B cell (primary cell): ENCODE results near the gene GORASP2. TPM values are rescaled to one million over a fixed set of nuclear protein-coding genes. Genes with fewer than 3 reads are reported as not detected.

Experiments
- ATAC-seq: fragments of 200-7000 bp; cut with Tn5 transposase; one replicate; pipeline ENCODE4 v1.10.0; 2021; ENCODE audit warnings: low read depth, mild to moderate bottlenecking, moderate number of reproducible peaks, moderate library complexity
- CTCF ChIA-PET: fragments of 350-600 bp; sonication (Branson Sonifier 250); formaldehyde crosslinking; loops from one replicate; lab custom pipeline; 2021; ENCODE audit warnings: antibody characterized with exemption, inconsistent platforms; lab: Charles Lee
- POLR2A ChIA-PET: fragments of 350-600 bp; sonication (Branson Sonifier 250); formaldehyde crosslinking; loops from one replicate; lab custom pipeline; 2021; ENCODE audit warnings: antibody characterized with exemption; lab: Charles Lee
- DNase-seq: peaks from one replicate; pipeline ENCODE4 v3.0.0; 2013
- H2AFZ ChIP-seq: 2 replicates; pipeline ENCODE4 v1.6.1; 2012; ENCODE audit warnings: mild to moderate bottlenecking, low read depth, low read length; ENCODE audit not compliant: insufficient read depth, poor library complexity, severe bottlenecking
- H3K27ac ChIP-seq, 2 donors: 1 replicate in 1 of 2; 2 replicates in 1 of 2; pipeline ENCODE4 v1.5.1; 2012 to 2013; ENCODE audit warnings: low read length in 2 of 2, mild to moderate bottlenecking in 2 of 2, moderate library complexity in 1 of 2
- H3K27me3 ChIP-seq, 4 experiments: fragments of 200-600 bp in 1 of 4; sonication (generic) in 1 of 4; replicated peaks in 1 of 4; 1 replicate in 2 of 4; 2 replicates in 2 of 4; pipeline versions ENCODE4 v1.6.1 to v1.7.0; 2013 to 2016; ENCODE audit warnings: low read length in 3 of 4, mild to moderate bottlenecking in 2 of 4, mixed read lengths in 1 of 4, moderate library complexity in 1 of 4; ENCODE audit not compliant: insufficient read depth in 4 of 4, control insufficient read depth in 3 of 4; ENCODE audit errors: control extremely low read depth in 1 of 4
- H3K36me3 ChIP-seq, 2 experiments: replicated peaks in 1 of 2; 1 replicate in 1 of 2; 2 replicates in 1 of 2; pipeline versions ENCODE4 v1.6.1 to v1.7.1; 2013; ENCODE audit warnings: low read length in 1 of 2; ENCODE audit not compliant: insufficient read depth in 2 of 2, control insufficient read depth in 1 of 2; ENCODE audit errors: control extremely low read depth in 1 of 2, extremely low read depth in 1 of 2
- H3K4me1 ChIP-seq, 2 donors: fragments of 200-600 bp in 1 of 2; sonication (generic) in 1 of 2; 1 replicate in 1 of 2; 2 replicates in 1 of 2; pipeline versions ENCODE4 v1.5.1 to v1.6.1; 2013 to 2017; ENCODE audit warnings: low read length in 2 of 2; ENCODE audit not compliant: control insufficient read depth in 2 of 2, insufficient read depth in 2 of 2
- H3K4me2 ChIP-seq: replicated peaks from 2 replicates; pipeline ENCODE3; 2012; ENCODE audit warnings: mild to moderate bottlenecking, low read depth, low read length; ENCODE audit not compliant: poor library complexity, severe bottlenecking
- H3K4me3 ChIP-seq, 5 experiments: fragments of 200-600 bp in 1 of 5; sonication (generic) in 1 of 5; 1 replicate in 3 of 5; 2 replicates in 2 of 5; pipeline versions ENCODE4 v1.5.1 to v1.7.0; 2011 to 2016; ENCODE audit warnings: low read length in 4 of 5, mild to moderate bottlenecking in 4 of 5, low read depth in 2 of 5, control low read depth in 1 of 5, moderate library complexity in 1 of 5; ENCODE audit not compliant: insufficient read depth in 1 of 5; ENCODE audit errors: control extremely low read depth in 1 of 5, extremely low read depth in 1 of 5
- H3K79me2 ChIP-seq: fragments of 200-600 bp; sonication (generic); one replicate; pipeline ENCODE4 v1.6.0; 2016; ENCODE audit warnings: low read length; ENCODE audit not compliant: control insufficient read depth, insufficient read depth
- H3K9ac ChIP-seq: fragments of 200-600 bp; sonication (generic); 2 replicates; pipeline ENCODE4 v1.6.1; 2017; ENCODE audit warnings: mild to moderate bottlenecking, low read length, moderate library complexity
- H3K9me3 ChIP-seq, 3 donors: one replicate each; pipeline versions ENCODE4 v1.6.1 to v1.7.1; 2013; ENCODE audit warnings: low read length in 2 of 3; ENCODE audit not compliant: control insufficient read depth in 2 of 3, insufficient read depth in 1 of 3; ENCODE audit errors: control extremely low read depth in 1 of 3
- H4K20me1 ChIP-seq: 2 replicates; pipeline ENCODE4 v1.6.0; 2012; ENCODE audit warnings: mild to moderate bottlenecking, low read length; ENCODE audit not compliant: insufficient read depth, control insufficient read depth, poor library complexity, severe bottlenecking
- H3K27ac Mint-ChIP-seq: one replicate; pipeline ENCODE4 v1.8.0; 2021; ENCODE audit warnings: mixed read lengths
- H3K27me3 Mint-ChIP-seq: one replicate; pipeline ENCODE4 v1.8.0; 2021; ENCODE audit warnings: mixed read lengths
- H3K4me1 Mint-ChIP-seq: one replicate; pipeline ENCODE4 v1.8.0; 2021; ENCODE audit warnings: mixed read lengths
- H3K4me3 Mint-ChIP-seq: one replicate; pipeline ENCODE4 v1.8.0; 2021; ENCODE audit warnings: mixed read lengths
- H3K9me3 Mint-ChIP-seq: one replicate; pipeline ENCODE4 v1.8.0; 2022; ENCODE audit warnings: mixed read lengths; ENCODE audit not compliant: insufficient read depth
- CTCF ChIP-seq: fragments of 200-600 bp; IDR thresholded peaks from one replicate; pipeline ENCODE4 v1.8.0; 2022; ENCODE audit warnings: antibody characterized with exemption, mild to moderate bottlenecking
- EZH2 ChIP-seq: IDR thresholded peaks from 2 replicates; pipeline ENCODE4 v1.6.1; 2012; ENCODE audit warnings: borderline replicate concordance, low read depth, mild to moderate bottlenecking, moderate library complexity, low read length; ENCODE audit not compliant: insufficient read depth, poor library complexity, severe bottlenecking
- WGBS: methylation state at CpG from one replicate; pipeline ENCODE4 v1.1.5; 2013; ENCODE audit warnings: missing lambda C conversion rate; ENCODE audit not compliant: insufficient coverage; 5-methylcytosine and 5-hydroxymethylcytosine counted together
- intact Hi-C: fragments of 100-400 bp; cut with micrococcal nuclease; formaldehyde crosslinking; loops from one replicate; pipeline ENCODE4 v1.10.0; 2022
- polyA plus RNA-seq: library from polyadenylated mRNA; depleted of rRNA; stranded (reverse); fragments of >200 nt; gene quantifications from 2 replicates; pipeline ENCODE4 v1.2.3, GENCODE V29; 2012
- total RNA-seq, 2 donors: library from RNA; stranded (reverse); fragments of 120-200 nt in 1 of 2; gene quantifications; 1 replicate in 1 of 2; 2 replicates in 1 of 2; pipeline versions ENCODE4 v1.2.3 to v1.2.4, GENCODE V29; 2013 to 2022

The GORASP2 gene
- total and polyA plus RNA-seq, 2 donors (not counting 1 experiment from before 2014, with no cell fraction given) = 40.5 to 50.5 TPM

GRCh38 chr2:170928036-170928823, 823 bp upstream of the GORASP2 start:
- Histone ChIP-seq H3K9me3 (peaks cover 0 to 15% (median 11%) of the 10 kb centered on the region in 3 donors), H3K4me3 (peak overlapping the region; percentile 31 to 95 (median 49)), H2AFZ (peak overlapping the region; percentile 90), H3K27me3 (no peaks in the 10 kb centered on the region), H4K20me1 (peaks cover 9% of the 10 kb centered on the region), H3K36me3 (no peaks in the 10 kb centered on the region), H3K27ac (peak overlapping the region; percentile 68 to 69), H3K9ac (peak overlapping the region; percentile 55), H3K79me2 (peaks cover 39% of the 10 kb centered on the region), H3K4me1 (peaks cover 20 to 22% of the 10 kb centered on the region in 2 donors), H3K4me2 (peak overlapping the region; percentile 67)
- Mint-ChIP-seq H3K27me3 (no peaks in the 10 kb centered on the region), H3K27ac (peak overlapping the region; percentile 96), H3K4me1 (peaks cover 32% of the 10 kb centered on the region), H3K4me3 (peak overlapping the region; percentile 92), H3K9me3 (no peaks in the 10 kb centered on the region)
- ATAC-seq (no peak), DNase-seq (no peak)
- intact Hi-C loops = no loop called here
- no peak for TF ChIP-seq EZH2
- TF ChIP-seq CTCF = no peak
- CTCF ChIA-PET = interaction anchor here (0.6 to 2.5 kb wide), 22 partner anchors 8 to 1533 kb away, joined by 3 to 17 read pairs (median 3); partner anchors contain the start of genes DCAF17 and METTL8
- POLR2A ChIA-PET = interaction anchor here (1.8 kb wide), 1 partner anchor 506 kb away, joined by 5 read pairs; the partner anchor contains the start of genes DCAF17 and METTL8
- WGBS = 90% methylated on average over 7 of the region's 17 CpGs
